ENCODE measurements around the gene COL4A6. TPM values are rescaled to one million over a fixed set of nuclear protein-coding genes. Genes with fewer than 3 reads are reported as not detected.

Gene COL4A6
- total and polyA plus RNA-seq, 2 of the 8 experiments (the other 6 are each of a cell fraction or from before 2014, with no cell fraction given) = 5.9 to 11.8 TPM

GRCh38 chrX:108419401-108419800, 18.8 kb downstream of the COL4A6 start:
- no peak overlapping the region for H2BK20ac ChIP-seq (ENCODE audit: low read length)
- H2AFZ ChIP-seq (ENCODE audit: low read length) = no peak overlapping the region
- H3K4me2 ChIP-seq (ENCODE audit: insufficient read depth in 1 of 2, low read depth in 2 of 2, low read length in 2 of 2) = no peak overlapping the region
- CTCF ChIA-PET (ENCODE audit: partially characterized antibody) = no interaction called here
- no peak overlapping the region for H2AK5ac ChIP-seq (ENCODE audit: low read depth, low read length)
- no peaks in the 10 kb centered on the region for H3K27me3 ChIP-seq (replicated peaks in 1 of 4; ENCODE audit: control insufficient read depth in 3 of 4, extremely low read depth in 1 of 4, insufficient read depth in 3 of 4, low read length in 3 of 4)
- no peak overlapping the region for H3K4me3 ChIP-seq (ENCODE audit: extremely low read depth in 1 of 4, insufficient read depth in 2 of 4, low read depth in 3 of 4, low read length in 4 of 4)
- no peak overlapping the region for H3K56ac ChIP-seq (replicated peaks; ENCODE audit: insufficient read length, low read depth, low read length)
- TF ChIP-seq, protein P1, sequence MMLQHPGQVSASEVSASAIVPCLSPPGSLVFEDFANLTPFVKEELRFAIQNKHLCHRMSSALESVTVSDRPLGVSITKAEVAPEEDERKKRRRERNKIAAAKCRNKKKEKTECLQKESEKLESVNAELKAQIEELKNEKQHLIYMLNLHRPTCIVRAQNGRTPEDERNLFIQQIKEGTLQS (IDR thresholded peaks at IDR 0.05; ENCODE audit: insufficient read depth, low read depth, low read length) = no peak
- no peak for TF ChIP-seq ATF2 (IDR thresholded peaks at IDR 0.05; ENCODE audit: low read length)
- H3K27ac ChIP-seq (ENCODE audit: low read depth, low read length) = no peak overlapping the region
- no peak overlapping the region for H2BK15ac ChIP-seq (ENCODE audit: low read length)
- H3K79me2 ChIP-seq (ENCODE audit: control insufficient read depth in 1 of 2, insufficient read depth in 2 of 2, low read length in 2 of 2) = no peaks in the 10 kb centered on the region
- H2BK12ac ChIP-seq (ENCODE audit: low read depth, low read length) = no peak overlapping the region
- H3K9ac ChIP-seq (replicated peaks in 1 of 4; ENCODE audit: extremely low read depth in 1 of 4, low read depth in 3 of 4, low read length in 3 of 4) = no peak overlapping the region
- no peaks in the 10 kb centered on the region for H3K9me3 ChIP-seq (ENCODE audit: insufficient read depth in 2 of 2, low read depth in 1 of 2, low read length in 1 of 2)
- no peak overlapping the region for H3K4ac ChIP-seq (replicated peaks; ENCODE audit: insufficient read length, low read depth, low read length)
- H3K14ac ChIP-seq (ENCODE audit: insufficient read length) = no peak overlapping the region
- no peak overlapping the region for H2BK5ac ChIP-seq (ENCODE audit: low read depth, low read length)
- H3K23me2 ChIP-seq (ENCODE audit: low read depth, low read length) = no peaks in the 10 kb centered on the region
- no peak overlapping the region for H3K18ac ChIP-seq (ENCODE audit: extremely low read depth, low read length)
- POLR2A ChIA-PET (ENCODE audit: partially characterized antibody) = no interaction called here
- H4K20me1 ChIP-seq (replicated peaks in 1 of 2; ENCODE audit: control insufficient read depth in 1 of 2, insufficient read depth in 2 of 2, low read length in 2 of 2) = no peaks in the 10 kb centered on the region
- DNase-seq (ENCODE audit: low read depth in 1 of 2, low spot score in 2 of 2) (no peak), FAIRE-seq (no peak)
- peaks cover 0 to 3% (median 1%) of the 10 kb centered on the region in 4 experiments; a peak in 3 of 7 replicates for H3K4me1 ChIP-seq (replicated peaks in 1 of 4; ENCODE audit: control insufficient read depth in 3 of 4, insufficient read depth in 4 of 4, low read length in 3 of 4)
- no peak overlapping the region for H4K5ac ChIP-seq (ENCODE audit: insufficient read length, low read depth, low read length)
- no peak overlapping the region for H4K8ac ChIP-seq (ENCODE audit: extremely low read depth, insufficient read depth, low read length)
- no peak overlapping the region for H2BK120ac ChIP-seq (replicated peaks; ENCODE audit: low read depth, low read length)
- H4K91ac ChIP-seq (replicated peaks; ENCODE audit: insufficient read length, low read length) = no peak overlapping the region
- 58% methylated on average over 1 of the region's 1 CpG; no CpG with 5 or more reads in 1 of the 2 experiments for WGBS, 2 experiments (ENCODE audit: extremely low coverage in 1 of 2, insufficient coverage in 1 of 2, insufficient read length in 1 of 2, insufficient replicate concordance in 2 of 2, low coverage in 1 of 2, low lambda C conversion rate in 2 of 2, missing lambda C conversion rate in 1 of 2)
- no peak overlapping the region for H3K23ac ChIP-seq (ENCODE audit: insufficient read length)
- no peaks in the 10 kb centered on the region for H3K36me3 ChIP-seq (ENCODE audit: control insufficient read depth in 2 of 4, insufficient read depth in 4 of 4, low read length in 3 of 4)
- H3K79me1 ChIP-seq (ENCODE audit: low read depth, low read length) = no peaks in the 10 kb centered on the region

Data from H1 (cell line).